Esophagus (tissue), 2 donors: ENCODE data around the gene THBS2. TPM values are rescaled to one million over a fixed set of nuclear protein-coding genes. Genes with fewer than 3 reads are reported as not detected.

ENCODE experiments used
- H3K27ac ChIP-seq, 2 donors: one replicate each; pipeline ENCODE4 v1.5.1; 2013; ENCODE audit warnings: low read depth in 2 of 2, mild to moderate bottlenecking in 2 of 2, inconsistent platforms in 1 of 2, low read length in 1 of 2, moderate library complexity in 1 of 2
- H3K27me3 ChIP-seq, 2 donors: one replicate each; pipeline ENCODE4 v1.6.1; 2013; ENCODE audit warnings: low read length in 2 of 2, control low read depth in 1 of 2, mild to moderate bottlenecking in 1 of 2; ENCODE audit not compliant: insufficient read depth in 2 of 2, control insufficient read depth in 1 of 2
- H3K36me3 ChIP-seq, 2 donors: one replicate each; pipeline ENCODE4 v1.6.1; 2013; ENCODE audit warnings: low read length in 1 of 2; ENCODE audit not compliant: control insufficient read depth in 2 of 2, insufficient read depth in 2 of 2
- H3K4me1 ChIP-seq, 2 donors: one replicate each; pipeline ENCODE4 v1.6.1; 2013; ENCODE audit warnings: low read length in 1 of 2; ENCODE audit not compliant: control insufficient read depth in 2 of 2, insufficient read depth in 2 of 2
- H3K4me3 ChIP-seq, 2 donors: one replicate each; pipeline ENCODE4 v1.5.1; 2013; ENCODE audit warnings: low read length in 2 of 2, mild to moderate bottlenecking in 2 of 2, low read depth in 1 of 2, moderate library complexity in 1 of 2
- H3K9me3 ChIP-seq, 2 donors: one replicate each; pipeline ENCODE4 v1.6.1; 2013; ENCODE audit warnings: mild to moderate bottlenecking in 2 of 2, low read depth in 1 of 2, low read length in 1 of 2, moderate library complexity in 1 of 2; ENCODE audit not compliant: control insufficient read depth in 2 of 2, insufficient read depth in 1 of 2
- WGBS, 2 donors: extraction: QIAGEN DNeasy Blood & Tissue Kit; methylation state at CpG; one replicate each; pipeline ENCODE4 v1.1.7; 2013; 5-methylcytosine and 5-hydroxymethylcytosine counted together
- polyA plus RNA-seq, 2 donors: library from polyadenylated mRNA; stranded (reverse); fragments of 200-250 nt; gene quantifications; one replicate each; pipeline ENCODE4 v1.2.3, GENCODE V29; 2013
- donor health status: healthy with polysubstance abuse.
- donor health status: Bipolar disorder and iron deficiency.

Gene THBS2
- polyA plus RNA-seq, 2 donors: 1.6 to 2.5 TPM

DNA sequence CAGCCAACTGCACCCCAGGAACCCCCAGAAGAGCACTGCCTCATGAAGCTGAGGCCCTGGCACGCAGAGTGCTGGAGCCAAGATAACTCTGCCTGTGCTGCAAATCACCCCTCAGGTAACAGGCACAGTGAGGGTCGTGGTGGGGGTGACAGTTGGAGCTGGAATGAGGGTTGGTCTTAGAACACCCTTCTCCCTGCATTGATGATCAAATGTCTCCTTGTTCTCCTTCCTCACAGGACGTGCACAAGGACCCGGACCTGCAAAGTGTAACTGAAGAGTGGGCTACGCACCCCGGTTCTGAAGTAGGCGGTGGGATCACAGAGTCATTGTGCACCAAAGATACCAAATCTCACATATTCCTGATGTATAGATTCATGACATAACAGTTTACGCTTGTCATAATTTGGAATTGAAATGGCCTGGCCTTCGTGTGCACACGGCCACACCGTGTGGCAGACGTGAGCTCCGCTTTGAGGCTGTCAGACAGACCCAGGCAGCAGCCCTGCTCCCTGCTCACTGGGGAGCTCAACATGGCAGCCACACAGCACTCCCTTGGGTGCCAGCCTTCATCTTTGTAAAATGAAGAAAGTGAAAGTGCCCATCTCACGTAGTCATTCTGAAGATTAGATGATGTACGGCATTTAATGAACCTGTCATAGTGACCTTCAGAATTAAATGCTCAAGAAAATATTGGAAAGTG lies 8.8 kb downstream of the THBS2 start:
- H3K27ac ChIP-seq: no peak overlapping the region

DNA sequence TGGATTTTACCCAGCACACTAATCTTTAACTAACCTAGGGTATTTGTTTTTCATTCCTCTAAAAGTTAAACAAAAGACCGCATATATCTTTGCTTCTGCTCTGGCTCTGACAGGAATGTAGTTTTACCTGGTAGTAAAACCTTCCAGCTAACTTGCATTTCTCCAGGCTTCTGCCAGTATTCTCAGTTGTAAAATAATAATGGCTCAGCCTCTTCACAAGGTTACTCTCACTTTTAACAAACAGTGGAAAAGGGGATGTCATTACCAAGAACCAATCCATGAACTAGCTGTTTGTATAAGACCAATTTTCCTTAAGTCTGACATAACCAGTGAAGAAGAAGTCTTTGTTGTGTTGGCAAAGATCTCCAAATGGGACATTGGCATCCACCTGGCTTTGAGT lies 10.0 kb downstream of the THBS2 start:
- Histone ChIP-seq H3K4me3 (no peak overlapping the region), H3K4me1 (no peaks in the 10 kb centered on the region), H3K9me3 (peaks cover 0 to 2% of the 10 kb centered on the region in 2 donors), H3K36me3 (peaks cover 0 to 2% of the 10 kb centered on the region in 2 donors), H3K27me3 (no peaks in the 10 kb centered on the region), H3K27ac (no peak overlapping the region)
- 75 to 79% methylated on average over 1 of the region's 1 CpG for WGBS, 2 donors

More for the DNA sequence above, 8.8 kb downstream of the THBS2 start:
- WGBS, 2 donors: 94% methylated on average over 15 of the region's 15 CpGs
- H3K9me3 ChIP-seq: peaks cover 0 to 2% of the 10 kb centered on the region in 2 donors
- peaks cover 0 to 2% of the 10 kb centered on the region in 2 donors for H3K36me3 ChIP-seq
- no peaks in the 10 kb centered on the region for H3K27me3 ChIP-seq
- peaks cover 0 to 3% of the 10 kb centered on the region in 2 donors for H3K4me1 ChIP-seq
- H3K4me3 ChIP-seq: no peak overlapping the region

DNA sequence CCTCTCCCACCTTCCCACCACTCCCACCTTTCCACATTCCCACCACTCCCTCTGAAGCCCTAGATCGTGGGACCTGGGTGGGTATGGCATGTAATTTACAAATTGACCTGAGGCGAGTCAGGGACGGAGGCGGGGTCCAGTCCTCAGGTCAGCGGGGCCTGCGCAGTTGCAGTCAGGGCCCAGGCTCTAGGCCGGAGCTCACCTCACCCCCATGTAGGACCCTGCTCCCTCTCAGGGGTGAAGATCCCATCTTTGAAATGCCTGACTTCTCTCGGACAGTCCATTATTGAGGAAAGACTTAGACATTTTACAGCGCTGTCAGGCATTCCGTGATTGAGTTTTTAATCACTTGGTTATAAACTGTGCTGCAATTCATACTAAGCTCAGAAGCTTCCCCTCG lies 10.5 kb downstream of the THBS2 start:
- Histone ChIP-seq H3K4me1 (no peaks in the 10 kb centered on the region), H3K9me3 (peaks cover 0 to 2% of the 10 kb centered on the region in 2 donors), H3K27me3 (no peaks in the 10 kb centered on the region), H3K27ac (no peak overlapping the region), H3K36me3 (peaks cover 0 to 2% of the 10 kb centered on the region in 2 donors), H3K4me3 (no peak overlapping the region)
- WGBS, 2 donors: 82 to 92% methylated on average over 11 of the region's 11 CpGs

DNA sequence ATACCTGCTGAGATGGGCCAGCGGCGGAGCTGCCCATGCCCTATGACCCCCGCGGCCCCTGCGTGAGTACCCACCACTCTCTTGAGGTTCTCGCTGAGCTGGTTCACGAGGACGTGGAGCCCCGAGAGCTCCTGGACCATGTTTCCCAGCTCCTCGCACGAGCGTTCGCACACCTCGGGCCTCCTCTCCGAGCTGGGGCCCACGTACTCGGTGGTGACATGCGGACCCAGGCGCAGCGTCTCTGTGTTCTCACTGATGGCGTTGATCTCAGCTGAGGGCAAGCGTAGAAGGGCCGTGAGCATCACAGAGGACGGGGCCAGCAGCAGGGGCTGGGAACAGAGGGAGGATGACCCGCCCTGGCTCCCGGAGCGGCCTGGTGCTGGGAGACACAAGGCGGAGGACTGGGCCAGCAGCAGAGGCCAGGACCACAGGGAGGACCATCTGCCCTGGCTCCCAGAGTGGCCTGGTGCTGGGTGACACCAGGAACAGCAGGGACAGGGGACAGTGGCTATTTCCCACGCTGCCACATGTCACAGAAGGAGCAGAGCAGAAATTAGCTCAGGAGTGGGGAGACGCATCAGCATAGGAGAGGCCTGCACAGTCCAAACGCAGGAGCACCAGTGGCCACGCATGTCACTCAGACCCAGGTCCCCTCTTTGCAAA lies 11.8 kb downstream of the THBS2 start:
- Histone ChIP-seq H3K36me3 (no peaks in the 10 kb centered on the region), H3K27ac (no peak overlapping the region)
- 92 to 95% methylated on average over 31 to 32 of the region's 32 CpGs for WGBS, 2 donors

DNA sequence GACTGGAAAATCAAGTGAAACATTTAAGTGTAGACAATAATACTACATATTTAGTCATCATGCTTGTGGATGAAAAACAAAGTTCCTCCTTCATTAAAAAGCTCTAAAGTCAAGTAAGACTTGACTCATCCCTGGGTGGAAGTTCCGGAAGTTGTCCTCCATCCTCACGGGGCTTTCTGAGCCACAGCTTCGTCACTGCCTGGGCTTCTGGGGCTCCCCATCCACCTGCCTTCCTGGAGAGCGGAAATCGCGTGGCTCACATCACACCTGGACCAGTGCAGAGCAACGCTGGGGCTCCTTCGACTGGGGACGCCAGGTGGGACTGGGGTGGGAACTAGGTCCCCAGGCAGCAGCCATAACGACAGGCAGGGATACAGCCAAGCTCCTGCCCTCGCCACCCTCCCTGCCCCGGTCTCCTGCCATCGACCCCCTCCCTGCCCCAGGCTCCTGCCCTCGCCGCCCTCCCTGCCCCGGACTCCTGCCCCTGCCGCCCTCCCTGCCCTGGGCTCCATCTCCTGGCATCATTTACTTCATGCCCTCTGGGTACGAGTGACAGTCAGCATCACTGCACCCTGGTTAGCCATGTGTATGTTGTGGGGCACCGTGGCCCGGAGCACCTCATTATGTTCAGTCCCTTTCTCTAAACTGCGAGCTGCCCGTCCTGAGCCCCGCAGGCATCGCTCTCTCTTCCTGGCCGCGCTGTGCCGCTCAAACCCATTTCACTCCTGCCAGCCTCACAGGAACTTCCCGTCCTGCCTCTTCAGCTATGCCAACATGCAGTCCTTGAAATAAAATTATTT lies 12.9 kb downstream of the THBS2 start:
- Histone ChIP-seq H3K4me1 (no peaks in the 10 kb centered on the region), H3K36me3 (no peaks in the 10 kb centered on the region), H3K27me3 (no peaks in the 10 kb centered on the region), H3K27ac (peak overlapping the region in 1 of 2 donors; percentile 63), H3K4me3 (no peak overlapping the region), H3K9me3 (peaks cover 0 to 2% of the 10 kb centered on the region in 2 donors)
- 85 to 86% methylated on average over 28 of the region's 28 CpGs for WGBS, 2 donors

More for the DNA sequence above, 11.8 kb downstream of the THBS2 start:
- Histone ChIP-seq H3K9me3 (peaks cover 0 to 2% of the 10 kb centered on the region in 2 donors), H3K4me1 (no peaks in the 10 kb centered on the region), H3K27me3 (no peaks in the 10 kb centered on the region), H3K4me3 (no peak overlapping the region)

DNA sequence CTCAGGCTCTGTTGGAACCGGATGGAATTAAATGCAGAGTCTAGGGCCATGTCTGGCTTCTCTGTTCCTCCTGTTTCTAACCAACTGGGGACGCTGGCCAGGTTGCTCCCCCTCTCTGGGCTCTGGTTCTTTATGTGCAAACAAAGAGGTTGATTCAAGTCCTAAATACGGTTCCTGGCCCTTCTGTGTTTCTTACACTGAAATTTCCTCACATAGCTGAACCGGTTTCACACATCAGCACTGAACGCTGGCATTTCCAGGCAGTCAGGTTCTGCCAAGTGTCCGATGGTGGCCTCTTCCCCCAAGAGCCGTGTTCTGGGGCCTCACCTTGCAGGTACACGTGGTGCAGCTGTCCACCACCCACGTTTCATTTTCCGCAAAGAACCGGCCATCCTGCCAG lies 13.5 kb downstream of the THBS2 start:
- Histone ChIP-seq H3K27ac (peak overlapping the region in 1 of 2 donors; percentile 38), H3K36me3 (no peaks in the 10 kb centered on the region), H3K9me3 (peaks cover 0 to 5% of the 10 kb centered on the region in 2 donors), H3K4me1 (no peaks in the 10 kb centered on the region), H3K27me3 (no peaks in the 10 kb centered on the region), H3K4me3 (no peak overlapping the region)
- 53 to 59% methylated on average over 11 of the region's 11 CpGs for WGBS, 2 donors

DNA sequence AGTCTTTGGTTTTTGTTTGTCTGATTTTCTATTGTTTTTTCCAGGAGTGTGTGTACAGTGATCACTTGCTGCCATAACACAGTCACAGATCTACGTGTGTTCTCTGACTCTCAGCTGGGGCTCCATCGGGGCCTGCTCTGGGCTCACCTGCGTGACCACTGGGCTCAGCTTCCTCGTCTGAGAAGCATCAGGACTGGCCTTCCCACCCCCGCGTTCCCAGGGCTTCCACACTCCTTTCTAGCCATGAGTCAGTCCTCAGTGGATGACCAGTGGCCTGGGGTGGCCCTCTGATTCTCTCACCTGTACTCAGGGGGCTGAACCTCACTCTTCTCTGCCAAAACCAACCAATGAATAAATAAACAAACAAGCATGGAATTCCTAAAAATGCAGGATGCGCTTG lies 14.5 kb downstream of the THBS2 start:
- Histone ChIP-seq H3K27ac (no peak overlapping the region), H3K36me3 (no peaks in the 10 kb centered on the region), H3K4me1 (no peaks in the 10 kb centered on the region), H3K27me3 (no peaks in the 10 kb centered on the region), H3K4me3 (no peak overlapping the region), H3K9me3 (peaks cover 0 to 5% of the 10 kb centered on the region in 2 donors)
- WGBS, 2 donors: 59 to 80% methylated on average over 7 of the region's 7 CpGs

DNA sequence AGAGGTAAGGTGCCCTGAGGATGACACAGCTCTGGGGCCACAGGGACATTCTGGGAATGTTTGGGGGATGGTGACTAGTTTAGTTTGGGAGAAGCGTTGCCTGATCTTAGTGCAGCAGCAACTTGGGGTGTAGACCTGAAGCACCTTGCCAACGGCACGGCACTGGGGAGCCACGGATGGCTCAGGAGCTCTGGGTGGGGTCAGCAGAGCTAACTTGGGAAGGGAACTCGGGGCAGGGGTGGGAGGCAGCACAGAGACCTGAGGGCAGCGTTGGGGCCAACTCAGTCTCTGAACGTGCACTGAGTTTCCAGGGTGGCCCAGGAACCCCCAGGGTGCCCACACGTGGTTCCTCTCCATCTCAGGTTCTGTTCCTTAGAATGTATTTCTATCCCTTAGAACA lies 14.9 kb downstream of the THBS2 start:
- Histone ChIP-seq H3K36me3 (no peaks in the 10 kb centered on the region), H3K27ac (no peak overlapping the region), H3K9me3 (peaks cover 0 to 6% of the 10 kb centered on the region in 2 donors), H3K4me1 (no peaks in the 10 kb centered on the region), H3K4me3 (no peak overlapping the region), H3K27me3 (no peaks in the 10 kb centered on the region)
- 79 to 89% methylated on average over 8 of the region's 8 CpGs for WGBS, 2 donors

DNA sequence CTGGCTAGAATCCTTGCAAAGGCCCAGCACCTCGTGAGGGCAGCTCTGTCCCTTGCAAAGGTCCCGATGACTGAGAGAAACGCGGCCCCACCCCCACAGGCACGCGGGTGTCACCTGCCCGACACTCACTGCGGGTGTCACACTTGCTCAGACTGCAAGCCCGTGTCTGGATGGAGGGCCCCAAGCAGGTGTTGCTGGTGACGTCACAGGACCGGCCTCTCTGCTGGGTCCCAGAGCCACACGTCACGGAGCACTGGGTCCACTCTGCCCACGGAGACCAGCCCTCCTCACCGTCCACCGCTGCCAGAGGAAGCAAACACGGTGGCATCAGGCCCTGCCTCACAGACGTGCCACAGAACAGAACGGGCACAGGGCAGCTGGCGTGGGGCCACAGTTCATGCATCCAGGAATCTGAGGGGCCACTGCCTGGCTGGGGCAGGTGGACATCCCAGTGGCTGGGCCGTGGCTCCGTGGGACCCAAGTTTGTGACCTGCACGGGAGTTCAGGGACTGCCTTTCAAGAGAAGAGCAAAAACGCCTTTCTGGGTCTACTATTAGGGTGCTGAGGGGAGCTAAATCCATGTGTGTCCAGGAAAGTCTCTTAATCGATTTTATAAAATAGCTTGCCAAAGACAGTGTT lies 16.0 kb downstream of the THBS2 start:
- WGBS, 2 donors: 84 to 88% methylated on average over 25 of the region's 25 CpGs
- Histone ChIP-seq H3K27ac (no peak overlapping the region), H3K36me3 (peaks cover 0 to 5% of the 10 kb centered on the region in 2 donors), H3K9me3 (peaks cover 0 to 13% of the 10 kb centered on the region in 2 donors), H3K4me3 (no peak overlapping the region), H3K27me3 (no peaks in the 10 kb centered on the region), H3K4me1 (no peaks in the 10 kb centered on the region)
